Measurements from ENCODE around the gene PROSER3.

PROSER3 gene

GRCh38 chr19:35757749-35758608 lies at the start of gene PROSER3:
PROSER3 (plus strand) TSS chr19:35758176; CDS start chr19:35758216, 40 bp downstream.
- peak; percentile 98 to 99 for DNase-seq

- no peak for DNase-seq
Observed at GRCh38 chr19:35708391-35708790, 49.6 kb upstream of the PROSER3 start.

- DNase-seq, result no peak
Observed at GRCh38 chr19:35710784-35711723, 46.9 kb upstream of the PROSER3 start.

GRCh38 chr19:35712567-35713505 lies 45.1 kb upstream of the PROSER3 start:
- no peak for DNase-seq

- no peak for DNase-seq
Observed at GRCh38 chr19:35713506-35713850, 44.5 kb upstream of the PROSER3 start.

- DNase-seq, result no peak
Observed at GRCh38 chr19:35713904-35714495, 44.0 kb upstream of the PROSER3 start.

GRCh38 chr19:35714601-35715354 lies 43.2 kb upstream of the PROSER3 start:
- no peak for DNase-seq

GRCh38 chr19:35715355-35715809 lies 42.6 kb upstream of the PROSER3 start:
- no peak for DNase-seq

GRCh38 chr19:35715981-35716800 lies 41.8 kb upstream of the PROSER3 start:
- DNase-seq, result no peak

GRCh38 chr19:35716801-35717664 lies 40.9 kb upstream of the PROSER3 start:
- peak; percentile 74 to 93 for DNase-seq

GRCh38 chr19:35717665-35718344 lies 40.2 kb upstream of the PROSER3 start, which contains the start of gene KMT2B:
KMT2B (plus strand) TSS chr19:35718003; CDS start chr19:35718019, 16 bp downstream.
- DNase-seq, result peak in 1 of 2 experiments; percentile 98

GRCh38 chr19:35718345-35719041 lies 39.5 kb upstream of the PROSER3 start:
- no peak for DNase-seq

GRCh38 chr19:35719402-35720162 lies 38.4 kb upstream of the PROSER3 start:
- no peak for DNase-seq

GRCh38 chr19:35720163-35720524 lies 37.8 kb upstream of the PROSER3 start:
- no peak for DNase-seq

- DNase-seq, result no peak
Observed at GRCh38 chr19:35720648-35721047, 37.3 kb upstream of the PROSER3 start.

GRCh38 chr19:35721374-35721773 lies 36.6 kb upstream of the PROSER3 start:
- DNase-seq, result no peak

- no peak for DNase-seq
Observed at GRCh38 chr19:35722461-35722860, 35.5 kb upstream of the PROSER3 start.
